ENCODE measurements around the gene ALG9. TPM values are rescaled to one million over a fixed set of nuclear protein-coding genes. Genes with fewer than 3 reads are reported as not detected.

ALG9 gene
- total RNA-seq, 1 donor from 2014 or later, result 44.0 TPM

- H3K4me3 Mint-ChIP-seq, result no peak overlapping the region
- TF ChIP-seq, protein P1, sequence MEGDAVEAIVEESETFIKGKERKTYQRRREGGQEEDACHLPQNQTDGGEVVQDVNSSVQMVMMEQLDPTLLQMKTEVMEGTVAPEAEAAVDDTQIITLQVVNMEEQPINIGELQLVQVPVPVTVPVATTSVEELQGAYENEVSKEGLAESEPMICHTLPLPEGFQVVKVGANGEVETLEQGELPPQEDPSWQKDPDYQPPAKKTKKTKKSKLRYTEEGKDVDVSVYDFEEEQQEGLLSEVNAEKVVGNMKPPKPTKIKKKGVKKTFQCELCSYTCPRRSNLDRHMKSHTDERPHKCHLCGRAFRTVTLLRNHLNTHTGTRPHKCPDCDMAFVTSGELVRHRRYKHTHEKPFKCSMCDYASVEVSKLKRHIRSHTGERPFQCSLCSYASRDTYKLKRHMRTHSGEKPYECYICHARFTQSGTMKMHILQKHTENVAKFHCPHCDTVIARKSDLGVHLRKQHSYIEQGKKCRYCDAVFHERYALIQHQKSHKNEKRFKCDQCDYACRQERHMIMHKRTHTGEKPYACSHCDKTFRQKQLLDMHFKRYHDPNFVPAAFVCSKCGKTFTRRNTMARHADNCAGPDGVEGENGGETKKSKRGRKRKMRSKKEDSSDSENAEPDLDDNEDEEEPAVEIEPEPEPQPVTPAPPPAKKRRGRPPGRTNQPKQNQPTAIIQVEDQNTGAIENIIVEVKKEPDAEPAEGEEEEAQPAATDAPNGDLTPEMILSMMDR (conservative IDR thresholded peaks at IDR 0.05), result no peak
- peaks cover 11% of the 10 kb centered on the region for H3K9me3 Mint-ChIP-seq
- H3K27me3 Mint-ChIP-seq, result no peaks in the 10 kb centered on the region
- H3K27ac Mint-ChIP-seq, result peak overlapping the region; percentile 68
- H3K4me1 Mint-ChIP-seq (ENCODE audit: unreplicated experiment), result peaks cover 21% of the 10 kb centered on the region
- peaks cover 58% of the 10 kb centered on the region for H3K36me3 Mint-ChIP-seq
- DNase-seq (ENCODE audit: extremely low spot score, unreplicated experiment), result no peak
Measured at GRCh38 chr11:111801135-111801534, 70.2 kb downstream of the ALG9 start.

DNA sequence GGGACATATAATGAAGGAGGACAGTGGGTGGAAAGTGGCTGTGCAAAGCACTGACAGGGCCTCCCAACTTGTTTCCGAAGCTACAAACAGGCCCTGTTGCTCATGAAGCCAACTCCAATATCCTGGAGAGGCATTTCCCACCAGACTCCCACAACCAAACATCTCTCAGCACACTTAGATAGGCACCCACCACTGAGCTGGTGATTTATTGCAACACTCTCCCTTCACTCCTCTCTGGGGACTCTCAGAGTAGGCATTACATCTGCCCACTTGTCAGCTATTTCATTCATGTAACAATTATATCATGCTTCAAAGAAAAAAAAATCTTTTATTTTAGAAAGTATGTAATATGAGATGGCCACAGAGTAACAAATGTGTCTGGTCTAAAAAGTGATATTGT, 73.1 kb downstream of the ALG9 start:
- peaks cover 49% of the 10 kb centered on the region for H3K36me3 Mint-ChIP-seq
- H3K4me3 Mint-ChIP-seq, result no peak overlapping the region
- H3K27ac Mint-ChIP-seq, result no peak overlapping the region
- DNase-seq (ENCODE audit: extremely low spot score, unreplicated experiment), result no peak
- TF ChIP-seq, protein P1 (conservative IDR thresholded peaks at IDR 0.05), result no peak
- H3K27me3 Mint-ChIP-seq, result no peaks in the 10 kb centered on the region
- peaks cover 36% of the 10 kb centered on the region for H3K4me1 Mint-ChIP-seq (ENCODE audit: unreplicated experiment)
- peaks cover 11% of the 10 kb centered on the region for H3K9me3 Mint-ChIP-seq

GRCh38 chr11:111797145-111797581, 74.2 kb downstream of the ALG9 start:
- no peak for DNase-seq (ENCODE audit: extremely low spot score, unreplicated experiment)
- no peak overlapping the region for H3K4me3 Mint-ChIP-seq
- no peak overlapping the region for H3K27ac Mint-ChIP-seq
- H3K36me3 Mint-ChIP-seq, result peaks cover 46% of the 10 kb centered on the region
- TF ChIP-seq, protein P1 (conservative IDR thresholded peaks at IDR 0.05), result no peak
- no peaks in the 10 kb centered on the region for H3K27me3 Mint-ChIP-seq
- H3K9me3 Mint-ChIP-seq, result peaks cover 11% of the 10 kb centered on the region
- peaks cover 36% of the 10 kb centered on the region for H3K4me1 Mint-ChIP-seq (ENCODE audit: unreplicated experiment)

DNA sequence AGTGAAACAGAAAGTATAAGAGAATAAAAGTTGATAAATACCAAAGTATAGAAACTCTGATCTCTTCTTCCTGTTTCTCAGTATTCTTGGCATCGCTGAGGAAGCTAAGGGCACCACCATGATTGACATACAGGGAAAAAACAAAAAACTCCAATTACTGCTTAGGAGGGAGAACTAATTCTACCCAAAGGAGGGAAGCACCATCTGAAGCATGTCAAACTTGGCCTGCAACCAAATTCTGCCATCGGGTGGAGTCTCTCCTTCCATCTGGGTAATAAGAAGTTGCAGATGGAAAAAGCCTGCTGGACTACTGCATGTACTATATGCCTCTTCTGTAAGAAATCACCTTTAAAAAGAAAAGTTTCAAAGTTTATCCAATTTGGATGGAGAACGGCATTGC, 74.7 kb downstream of the ALG9 start:
- Mint-ChIP-seq H3K4me1 (ENCODE audit: unreplicated experiment) (peaks cover 31% of the 10 kb centered on the region), H3K9me3 (peaks cover 11% of the 10 kb centered on the region), H3K36me3 (peaks cover 41% of the 10 kb centered on the region), H3K27me3 (no peaks in the 10 kb centered on the region), H3K27ac (no peak overlapping the region), H3K4me3 (no peak overlapping the region)
- no peak for DNase-seq (ENCODE audit: extremely low spot score, unreplicated experiment)
- TF ChIP-seq, protein P1 (conservative IDR thresholded peaks at IDR 0.05), result no peak

DNA sequence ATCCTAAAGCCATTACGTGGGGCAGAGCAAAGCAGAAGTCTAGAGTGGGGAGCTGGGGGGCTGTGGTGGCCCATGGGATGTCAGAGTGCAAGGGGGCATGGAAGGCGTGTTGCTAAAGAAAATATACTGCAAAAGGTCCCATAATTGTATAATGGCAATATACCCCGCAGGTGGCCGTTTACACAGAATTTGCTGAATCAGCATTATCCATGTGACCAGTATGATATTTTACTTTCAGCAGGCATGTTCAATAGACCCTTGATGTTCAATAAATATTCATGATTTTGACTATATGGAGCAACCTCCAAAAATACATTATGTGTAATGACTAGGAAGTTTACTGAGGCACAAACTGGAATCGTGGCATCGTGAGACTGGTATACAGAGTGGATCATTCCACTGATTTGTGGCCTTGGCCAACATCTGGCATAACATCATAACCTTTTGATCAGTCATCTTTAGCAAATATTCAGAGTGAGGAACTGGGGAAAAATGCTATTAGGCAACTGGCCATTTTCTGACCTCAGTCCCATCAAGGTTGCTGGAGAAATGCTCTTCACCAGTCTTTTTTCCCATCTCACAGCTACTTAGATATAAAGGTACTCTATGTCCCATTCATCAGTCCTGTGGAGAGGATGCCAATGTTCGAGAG, 75.9 kb downstream of the ALG9 start:
- H3K4me1 Mint-ChIP-seq (ENCODE audit: unreplicated experiment), result peaks cover 26% of the 10 kb centered on the region
- H3K27ac Mint-ChIP-seq, result no peak overlapping the region
- H3K9me3 Mint-ChIP-seq, result peaks cover 11% of the 10 kb centered on the region
- H3K36me3 Mint-ChIP-seq, result peaks cover 45% of the 10 kb centered on the region
- H3K4me3 Mint-ChIP-seq, result no peak overlapping the region
- TF ChIP-seq, protein P1 (conservative IDR thresholded peaks at IDR 0.05), result no peak
- H3K27me3 Mint-ChIP-seq, result no peaks in the 10 kb centered on the region
- no peak for DNase-seq (ENCODE audit: extremely low spot score, unreplicated experiment)

Measured in type B pancreatic cell (in vitro differentiated cells).